IPS-11a (cell line): Measurements from ENCODE around the gene HTRA3.

Source experiments
- H3K4me3 ChIP-seq: one replicate; pipeline ENCODE4 v1.5.1; 2013; ENCODE audit warnings: low read depth, low read length, control low read depth

Gene HTRA3

GRCh38 chr4:8306511-8307021 lies 37.0 kb downstream of the HTRA3 start:
- no peak overlapping the region for H3K4me3 ChIP-seq

- H3K4me3 ChIP-seq, result no peak overlapping the region
Observed at GRCh38 chr4:8307121-8307520, 37.6 kb downstream of the HTRA3 start.

GRCh38 chr4:8307714-8308113 lies 38.2 kb downstream of the HTRA3 start:
- no peak overlapping the region for H3K4me3 ChIP-seq

- no peak overlapping the region for H3K4me3 ChIP-seq
Observed at GRCh38 chr4:8308144-8308543, 38.6 kb downstream of the HTRA3 start.

GRCh38 chr4:8308856-8309771 lies 39.6 kb downstream of the HTRA3 start:
- H3K4me3 ChIP-seq, result no peak overlapping the region

- no peak overlapping the region for H3K4me3 ChIP-seq
Observed at GRCh38 chr4:8310306-8310705, 40.8 kb downstream of the HTRA3 start.

GRCh38 chr4:8311101-8312068 lies 41.8 kb downstream of the HTRA3 start:
- H3K4me3 ChIP-seq, result no peak overlapping the region

GRCh38 chr4:8312069-8312445 lies 42.5 kb downstream of the HTRA3 start:
- no peak overlapping the region for H3K4me3 ChIP-seq

- H3K4me3 ChIP-seq, result no peak overlapping the region
Observed at GRCh38 chr4:8312976-8313375, 43.4 kb downstream of the HTRA3 start.

GRCh38 chr4:8314691-8315255 lies 45.2 kb downstream of the HTRA3 start:
- H3K4me3 ChIP-seq, result no peak overlapping the region

GRCh38 chr4:8315435-8316250 lies 46.1 kb downstream of the HTRA3 start:
- no peak overlapping the region for H3K4me3 ChIP-seq

GRCh38 chr4:8316251-8316771 lies 46.8 kb downstream of the HTRA3 start:
- no peak overlapping the region for H3K4me3 ChIP-seq

- no peak overlapping the region for H3K4me3 ChIP-seq
Observed at GRCh38 chr4:8316911-8317351, 47.4 kb downstream of the HTRA3 start.

- H3K4me3 ChIP-seq, result no peak overlapping the region
Observed at GRCh38 chr4:8317474-8317873, 47.9 kb downstream of the HTRA3 start.

GRCh38 chr4:8318509-8318908 lies 49.0 kb downstream of the HTRA3 start:
- H3K4me3 ChIP-seq, result no peak overlapping the region

- H3K4me3 ChIP-seq, result no peak overlapping the region
Observed at GRCh38 chr4:8319061-8319460, 49.5 kb downstream of the HTRA3 start.

- H3K4me3 ChIP-seq, result no peak overlapping the region
Observed at GRCh38 chr4:8319731-8320385, 50.3 kb downstream of the HTRA3 start.

- no peak overlapping the region for H3K4me3 ChIP-seq
Observed at GRCh38 chr4:8320386-8320750, 50.8 kb downstream of the HTRA3 start.

- H3K4me3 ChIP-seq, result no peak overlapping the region
Observed at GRCh38 chr4:8321220-8321619, 51.7 kb downstream of the HTRA3 start.

- H3K4me3 ChIP-seq, result no peak overlapping the region
Observed at GRCh38 chr4:8321771-8322170, 52.2 kb downstream of the HTRA3 start.
